GM18498 (cell line): Measurements from ENCODE around the gene CRBN.

ENCODE experiments used
- ATAC-seq: cut with Tn5 transposase; IDR thresholded peaks from one replicate; pipeline ENCODE4 v1.9.1; 2021; ENCODE audit warnings: mild to moderate bottlenecking, moderate library complexity; ENCODE audit not compliant: unreplicated experiment

CRBN gene

DNA sequence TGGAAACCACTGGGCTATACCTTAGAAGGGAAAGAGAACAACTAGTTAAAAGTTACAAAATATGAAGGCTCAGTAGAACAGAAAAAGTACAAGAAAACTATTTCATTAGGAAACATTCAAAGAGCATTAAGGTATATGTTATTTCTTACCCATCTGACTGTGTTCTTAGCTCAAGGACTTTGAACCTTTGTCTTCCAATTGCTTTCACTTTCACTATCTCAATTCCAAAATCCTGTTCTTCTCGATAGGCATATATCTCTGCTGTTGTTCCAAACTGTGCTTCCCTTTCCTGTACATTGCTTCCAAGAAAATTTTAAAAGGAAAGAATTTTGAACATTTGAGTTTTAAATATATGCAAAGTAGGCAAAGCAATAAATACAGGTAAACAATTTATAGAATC lies 6.9 kb downstream of the CRBN start:
- ATAC-seq, result no peak

DNA sequence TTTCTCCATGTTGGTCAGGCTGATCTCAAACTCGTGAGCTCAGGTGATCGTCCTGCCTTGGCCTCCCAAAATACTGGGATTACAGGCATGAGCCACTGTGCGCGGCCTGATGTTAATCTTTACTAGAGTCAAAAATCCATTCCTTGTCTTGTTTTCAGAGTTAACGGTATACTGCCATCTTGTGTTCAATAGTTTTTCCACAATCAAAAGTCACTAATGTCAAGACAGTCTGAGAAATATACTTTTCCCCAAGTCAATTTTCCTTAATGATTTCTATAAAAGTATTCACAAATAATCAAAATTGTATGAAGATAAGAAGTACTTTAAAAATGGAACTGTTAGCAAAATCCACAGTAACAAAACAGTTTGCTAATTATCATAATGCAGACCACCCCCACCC lies 8.5 kb downstream of the CRBN start:
- ATAC-seq, result peak; percentile 52

DNA sequence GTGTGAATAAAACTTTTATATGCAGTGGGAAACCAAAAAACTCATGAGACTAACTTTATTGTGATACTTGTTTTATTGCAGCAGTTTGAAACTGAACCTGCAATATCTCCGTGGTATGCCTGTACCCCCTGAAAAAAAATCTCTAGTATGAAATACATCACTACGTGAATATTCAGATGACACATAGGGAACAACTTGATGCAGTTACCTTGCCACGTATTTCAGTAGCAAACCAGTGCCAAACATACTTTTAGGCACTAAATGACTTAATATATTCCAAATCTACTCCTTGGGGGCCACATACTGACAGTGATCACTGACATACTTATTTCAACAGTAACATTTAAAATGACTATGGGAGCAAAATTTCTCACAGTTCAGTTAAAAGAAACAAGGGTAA lies 13.8 kb downstream of the CRBN start:
- no peak for ATAC-seq

DNA sequence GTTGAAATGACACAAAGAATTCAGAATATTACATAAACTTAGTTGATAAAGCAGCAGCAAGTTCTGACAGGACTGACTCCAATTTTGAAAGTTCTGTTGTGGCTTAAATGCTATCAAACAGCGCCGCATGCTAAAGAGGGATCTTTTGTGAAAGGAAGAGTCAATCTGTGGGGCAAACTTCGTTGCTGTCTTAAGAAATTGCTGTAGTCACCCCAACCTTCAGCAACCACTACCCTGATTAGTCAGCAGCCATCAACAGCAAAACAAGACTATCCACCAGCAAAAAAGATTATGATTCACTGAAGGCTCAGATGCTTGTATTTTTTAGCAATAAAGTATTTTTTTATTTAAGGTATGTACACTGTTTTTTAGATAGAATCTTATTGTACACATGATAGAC lies 14.2 kb downstream of the CRBN start:
- no peak for ATAC-seq

DNA sequence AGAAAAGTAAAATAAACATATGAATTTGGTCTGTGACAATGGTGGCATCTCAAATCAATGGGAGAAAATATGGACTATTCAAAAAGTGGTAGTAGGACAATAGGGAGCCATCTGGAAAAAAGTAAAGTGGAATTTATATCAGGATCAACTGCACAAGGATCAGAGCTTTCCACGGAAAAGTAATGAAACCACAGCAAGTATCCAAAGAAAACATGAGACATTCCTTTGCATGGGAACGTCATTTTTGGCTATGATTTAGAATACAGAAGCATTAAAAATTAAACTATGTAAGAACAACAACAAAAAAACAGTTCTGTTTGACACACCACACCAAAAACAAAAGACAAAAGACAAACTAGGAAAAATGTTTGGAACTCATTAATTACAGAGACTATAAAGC lies 18.7 kb downstream of the CRBN start:
- ATAC-seq, result no peak

DNA sequence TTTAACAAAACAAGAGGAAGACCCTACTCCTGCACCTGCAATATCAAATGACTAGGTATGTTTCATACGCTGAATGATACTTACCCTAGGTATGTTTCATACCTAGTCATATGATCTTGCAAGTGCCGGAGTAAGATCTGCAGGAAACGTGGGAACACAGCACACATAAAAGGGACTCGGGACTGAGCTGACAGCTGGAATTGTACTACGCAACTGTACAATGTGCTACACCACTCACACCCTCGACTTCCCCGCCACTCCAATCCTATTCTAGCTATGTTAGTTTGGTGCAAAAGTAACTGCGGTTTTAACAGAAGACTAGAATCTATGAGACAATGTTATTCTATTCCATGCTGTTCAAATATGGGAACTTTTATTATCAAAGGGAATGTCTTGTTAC lies 22.0 kb downstream of the CRBN start:
- no peak for ATAC-seq

DNA sequence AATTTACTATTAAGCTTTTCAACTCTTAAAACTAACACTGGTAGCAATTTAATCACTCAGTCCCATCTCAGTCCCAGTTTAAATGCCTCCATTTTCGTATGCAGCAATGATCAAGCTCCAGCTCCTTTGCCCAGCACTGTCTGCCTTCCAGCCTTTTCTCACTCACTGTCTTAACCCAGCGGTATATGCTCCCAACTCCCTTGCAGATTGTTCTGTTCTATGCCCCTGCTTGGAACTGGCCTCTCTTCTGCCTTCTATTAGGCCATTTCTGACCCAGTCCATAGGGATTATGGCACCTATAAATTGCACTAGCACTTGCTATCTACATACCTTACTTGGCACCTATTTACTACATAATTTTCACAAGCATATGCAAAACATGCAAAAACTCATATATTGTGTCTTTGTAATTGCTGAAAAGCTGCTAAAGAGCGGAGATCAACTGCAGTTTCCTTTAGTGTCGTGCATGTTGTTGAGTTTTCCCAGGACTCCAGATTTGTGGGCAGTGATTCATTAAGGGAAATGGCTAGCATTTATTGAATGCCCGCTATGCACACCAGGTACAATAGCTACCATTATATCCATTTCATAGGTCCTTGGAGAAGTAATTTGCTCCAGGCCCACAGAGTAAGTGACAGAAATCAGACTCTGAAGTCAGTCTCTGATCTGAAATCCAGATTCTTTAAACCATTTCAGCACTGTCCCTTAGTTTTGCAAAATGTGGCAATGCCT lies 24.4 kb downstream of the CRBN start:
- no peak for ATAC-seq

DNA sequence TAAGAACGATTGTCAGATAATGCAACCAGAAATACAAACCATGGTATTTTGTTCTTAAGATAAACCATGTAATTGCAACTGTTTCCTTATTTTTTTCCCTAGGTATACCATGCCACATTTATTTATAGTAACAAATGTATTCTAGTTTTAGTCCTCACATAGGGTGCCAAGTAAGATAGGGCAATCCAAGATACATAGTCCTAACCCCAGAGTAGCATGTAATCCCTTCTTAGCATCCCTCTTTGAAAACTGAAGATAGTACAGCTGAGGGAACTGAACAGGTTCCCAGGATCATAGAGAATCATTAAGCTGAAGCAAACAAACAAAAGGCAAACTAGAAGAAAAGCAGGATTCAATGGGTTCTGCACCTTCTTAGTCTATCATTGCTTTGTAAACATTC lies 28.0 kb downstream of the CRBN start:
- ATAC-seq, result no peak

DNA sequence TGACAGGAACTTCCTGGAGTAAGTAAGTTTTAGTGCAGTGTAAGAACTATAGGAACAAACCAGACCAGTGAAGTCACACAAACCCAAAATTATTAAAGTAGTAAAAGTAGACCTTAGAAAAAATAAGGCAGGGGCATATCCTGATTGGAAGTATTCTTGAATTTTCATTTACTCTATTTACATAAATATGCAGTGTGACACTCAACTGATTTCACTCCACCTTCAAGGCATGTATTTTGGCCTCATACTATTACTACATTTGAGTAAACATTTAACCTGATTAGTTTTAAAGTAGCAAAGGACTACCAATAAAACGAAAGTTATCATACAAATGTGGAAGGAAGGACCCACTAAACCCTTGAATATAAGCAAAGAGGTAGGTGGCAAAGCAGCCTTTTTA lies 29.9 kb downstream of the CRBN start:
- no peak for ATAC-seq

DNA sequence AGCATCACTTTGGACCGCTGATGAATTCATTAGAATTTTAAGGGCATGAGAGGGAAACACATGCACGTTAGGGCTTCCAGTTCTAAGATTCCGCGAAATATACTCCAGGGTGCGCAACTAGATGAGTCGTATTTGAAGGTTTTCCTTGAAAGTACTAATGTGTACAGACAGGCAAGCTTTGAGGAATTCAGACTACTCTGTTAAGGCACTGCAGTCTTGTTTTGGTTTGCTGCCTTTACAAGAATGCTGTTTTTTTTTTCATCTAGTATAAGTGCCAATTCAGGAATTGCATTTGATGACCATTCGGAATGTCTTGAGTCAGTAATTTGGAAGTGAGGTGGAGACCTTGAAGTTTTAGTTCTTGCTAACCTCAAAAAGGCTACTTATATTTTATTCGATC lies 33.7 kb downstream of the CRBN start:
- no peak for ATAC-seq

DNA sequence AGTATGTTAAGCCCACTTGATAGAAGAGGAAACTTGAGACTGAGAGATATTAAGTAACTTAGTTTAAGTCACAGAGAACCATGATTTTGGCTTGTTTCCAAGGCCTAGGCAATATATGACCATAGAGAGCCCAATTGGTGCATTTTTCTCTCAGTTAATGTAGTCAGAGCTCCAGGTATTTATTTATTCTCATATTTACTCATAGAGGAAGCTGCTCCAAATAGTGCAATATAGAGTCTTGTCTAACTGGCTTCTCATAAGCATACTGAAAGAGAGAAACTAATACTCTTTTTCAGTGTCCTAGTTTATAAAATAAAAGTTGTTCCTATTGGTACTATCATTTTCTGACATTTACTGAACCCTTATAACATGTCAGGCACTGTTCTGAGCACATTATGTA lies 37.6 kb downstream of the CRBN start:
- no peak for ATAC-seq

DNA sequence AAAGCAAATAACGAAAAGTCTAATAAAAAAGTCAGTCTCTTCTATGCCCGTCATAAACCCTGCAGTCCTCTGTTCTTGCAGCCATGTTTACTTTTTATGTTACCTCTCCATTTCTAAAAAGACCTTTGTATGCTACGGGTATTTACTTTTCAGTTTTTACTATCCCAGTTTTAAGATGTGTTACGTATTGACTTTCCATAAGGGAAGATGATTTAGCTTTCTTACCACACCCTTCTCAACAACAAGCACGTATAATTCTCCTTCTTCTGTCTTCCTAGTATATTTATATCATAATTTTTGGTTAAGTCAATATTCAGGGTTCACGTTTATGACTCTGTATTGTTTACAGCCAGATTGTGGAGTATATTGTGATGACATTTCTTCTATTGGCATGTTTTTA lies 42.0 kb downstream of the CRBN start:
- ATAC-seq, result no peak

DNA sequence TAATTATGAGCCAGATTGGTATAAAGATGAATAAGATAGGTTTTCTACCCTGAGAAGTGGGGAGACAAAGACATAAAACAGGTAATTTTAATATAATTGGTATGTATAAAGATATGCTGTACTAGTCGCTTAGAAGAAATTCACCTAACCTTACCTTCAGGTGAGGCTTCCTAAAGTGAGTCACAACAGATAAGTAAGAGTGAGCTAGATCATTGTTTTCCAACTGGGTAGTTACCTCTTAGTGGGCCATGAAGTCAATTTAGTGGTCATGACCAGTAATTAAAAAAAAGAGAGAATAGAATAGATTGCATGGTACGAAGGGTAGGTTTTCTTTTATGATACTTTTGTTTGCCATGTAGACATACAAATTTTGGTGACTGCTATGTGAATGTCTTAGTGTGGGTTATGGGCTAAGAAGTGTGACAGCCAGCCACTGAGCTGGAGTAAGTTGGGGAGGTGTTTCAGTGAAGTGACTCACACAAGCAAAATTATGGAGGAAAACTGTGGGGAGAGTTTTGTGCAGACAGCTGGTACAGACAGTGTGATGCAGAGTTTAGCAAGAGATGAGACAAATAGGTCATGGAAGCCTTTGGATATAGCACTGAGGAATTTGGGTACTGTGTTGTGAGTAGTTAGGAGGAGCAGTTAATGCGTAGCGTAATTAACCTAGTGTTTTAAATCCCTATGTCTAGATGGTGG lies 44.6 kb downstream of the CRBN start:
- no peak for ATAC-seq

DNA sequence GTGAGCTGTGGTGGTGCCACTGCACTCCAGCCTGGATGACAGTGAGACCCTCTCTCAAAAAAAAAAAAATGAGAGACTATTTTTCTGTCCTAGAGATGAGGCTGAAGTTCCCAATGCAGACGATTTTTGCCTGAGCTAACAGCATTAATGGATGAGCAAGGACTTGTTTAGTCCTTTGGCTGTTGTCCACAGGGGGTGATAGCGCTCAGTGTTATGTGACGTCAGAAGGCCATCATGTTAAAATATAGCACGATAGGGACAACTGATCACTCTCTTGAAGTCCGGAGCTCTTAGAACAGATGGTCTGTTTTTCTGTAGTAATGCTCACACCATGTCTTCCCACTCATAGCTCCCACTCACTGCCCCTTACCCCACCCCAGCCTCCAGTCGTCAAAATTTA lies 46.0 kb downstream of the CRBN start:
- ATAC-seq, result no peak

DNA sequence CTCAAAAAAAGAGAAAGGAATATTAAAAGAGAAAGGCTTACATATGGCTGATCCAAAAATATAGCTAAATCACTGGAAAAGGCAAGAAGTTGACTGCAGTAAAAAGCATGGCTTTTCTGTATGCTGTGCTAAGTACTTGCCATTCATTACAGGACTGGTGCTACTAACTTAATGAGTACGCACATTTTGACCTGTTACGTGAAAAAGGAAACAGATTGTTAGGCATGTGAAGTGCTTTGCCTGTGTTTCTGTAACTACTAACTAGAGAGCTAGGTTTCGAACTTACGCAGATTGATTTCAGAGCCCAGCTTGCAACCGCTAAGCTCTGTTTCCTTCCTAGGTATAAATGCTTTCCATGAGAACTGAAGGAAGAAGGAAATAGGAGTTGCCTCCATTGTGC lies 49.9 kb downstream of the CRBN start:
- ATAC-seq, result no peak

DNA sequence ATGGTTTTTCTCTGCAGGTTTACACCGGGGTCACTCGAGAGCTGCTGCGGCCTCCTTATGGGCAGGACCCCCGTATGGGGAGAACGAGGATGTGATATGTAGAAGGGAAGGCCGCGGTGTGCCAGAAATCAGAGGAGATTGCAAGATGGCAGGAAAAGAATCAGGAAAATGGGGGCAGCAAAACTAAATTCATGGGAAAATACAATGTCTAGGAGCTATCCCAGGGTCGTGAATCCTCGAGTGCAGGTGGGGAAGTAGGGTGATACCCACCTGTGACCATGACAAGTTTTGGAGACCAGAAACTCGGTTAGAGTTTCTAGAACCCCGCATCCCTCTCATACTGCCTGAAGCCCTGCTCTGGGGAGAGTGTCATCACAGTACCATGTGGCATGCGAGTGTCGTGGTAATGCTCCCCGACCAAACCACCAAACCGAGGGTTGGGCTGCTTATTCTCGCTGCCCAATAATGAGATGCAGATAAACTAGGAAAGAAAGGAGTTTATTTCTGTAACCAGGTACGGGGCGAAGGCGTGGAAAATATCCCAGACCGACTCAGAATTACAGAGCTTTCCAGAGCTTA lies 52.0 kb downstream of the CRBN start:
- ATAC-seq, result peak; percentile 29

DNA sequence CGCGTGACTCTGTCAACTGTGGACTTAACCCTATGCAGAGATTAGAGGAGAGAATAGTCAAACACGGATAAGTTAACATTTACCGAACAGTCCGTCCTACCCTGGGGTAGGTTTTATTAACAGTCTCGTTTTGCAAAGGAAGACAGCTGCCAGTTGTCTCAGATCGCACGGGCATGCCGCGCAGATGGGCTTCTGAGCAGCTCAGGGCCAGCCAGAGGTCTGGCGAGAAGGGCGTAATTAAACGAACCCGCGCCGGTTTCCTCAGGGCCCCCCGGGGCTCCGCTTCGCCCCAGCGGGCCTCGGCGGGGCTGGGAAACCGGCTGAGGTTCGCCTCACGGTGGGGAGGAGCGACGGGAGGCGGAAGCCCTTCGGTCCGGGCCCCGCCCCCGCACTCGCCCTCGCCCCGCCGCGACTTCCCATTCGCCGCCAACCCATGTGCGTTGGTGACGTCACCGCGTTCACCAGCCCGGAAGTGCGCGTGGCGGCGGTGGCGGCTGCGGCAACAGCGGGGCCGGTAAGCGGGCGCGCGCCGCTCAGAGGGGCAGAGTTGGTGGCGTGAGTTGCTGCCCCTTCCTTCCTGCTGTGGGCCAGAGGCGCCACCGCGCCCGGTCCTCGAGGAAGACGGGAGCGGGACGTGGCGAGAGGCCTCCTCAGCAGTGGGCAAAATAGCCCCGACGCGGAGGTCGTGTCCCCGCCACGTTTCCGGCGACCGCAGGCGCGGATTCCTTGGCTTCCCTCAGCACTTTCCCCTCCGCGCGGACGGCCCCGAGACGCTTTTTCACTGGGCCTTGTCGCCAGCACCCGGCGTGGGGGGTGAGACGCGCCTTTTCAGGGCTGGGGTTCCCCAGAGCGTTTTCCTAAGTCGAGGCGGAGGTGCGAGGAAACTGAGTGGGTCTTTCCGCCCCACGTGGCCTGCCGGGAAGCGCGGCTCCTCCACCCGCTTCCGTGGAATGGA lies 52.7 kb downstream of the CRBN start, which contains the start of gene TRNT1:
Gene TRNT1, plus strand, starts transcription at position 464 of the 955 bp plus-strand sequence. CDS start 2,101 bp downstream, outside the sequence.
- ATAC-seq, result peak; percentile 97

DNA sequence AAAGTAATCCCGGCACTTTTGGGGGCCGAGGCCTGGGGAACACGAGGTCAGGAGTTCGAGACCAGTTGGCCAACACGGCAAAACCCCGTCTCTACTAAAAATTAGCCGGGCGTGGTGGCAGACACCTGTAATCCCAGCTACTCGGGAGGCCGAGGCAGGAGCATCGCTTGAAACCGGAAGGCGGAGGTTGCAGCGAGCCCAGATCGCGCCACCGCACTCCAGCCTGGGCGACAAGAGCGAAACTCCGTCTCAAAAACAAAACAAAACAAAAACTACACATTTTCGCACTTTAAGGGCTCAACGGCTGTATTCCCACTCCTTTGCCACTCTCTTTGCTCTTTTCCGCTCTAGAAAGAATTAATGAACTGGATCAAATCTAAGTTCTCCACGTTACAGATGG lies 53.5 kb downstream of the CRBN start:
- ATAC-seq, result no peak

DNA sequence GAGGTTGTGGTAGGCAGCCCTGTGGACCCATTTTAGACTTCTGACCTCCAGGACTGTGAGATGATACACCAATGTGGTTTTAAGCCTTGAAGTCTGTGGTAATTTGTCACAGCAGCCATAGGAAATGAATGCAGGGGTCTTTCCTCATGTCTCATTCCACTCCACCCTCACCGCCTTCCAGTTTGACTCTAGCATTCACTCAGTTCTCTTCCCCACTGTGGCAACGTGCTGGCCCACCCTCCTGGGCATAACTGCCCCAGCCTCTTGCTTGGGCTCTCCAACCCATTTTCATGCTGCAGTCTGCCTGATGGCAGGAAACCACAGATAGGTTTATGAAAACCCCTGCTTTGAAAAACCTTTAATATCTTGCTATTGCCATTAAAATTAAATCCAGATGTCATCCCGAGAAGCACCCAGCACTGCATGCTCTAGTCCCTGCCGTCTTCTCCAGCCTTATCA lies 60.1 kb downstream of the CRBN start:
- ATAC-seq, result no peak

DNA sequence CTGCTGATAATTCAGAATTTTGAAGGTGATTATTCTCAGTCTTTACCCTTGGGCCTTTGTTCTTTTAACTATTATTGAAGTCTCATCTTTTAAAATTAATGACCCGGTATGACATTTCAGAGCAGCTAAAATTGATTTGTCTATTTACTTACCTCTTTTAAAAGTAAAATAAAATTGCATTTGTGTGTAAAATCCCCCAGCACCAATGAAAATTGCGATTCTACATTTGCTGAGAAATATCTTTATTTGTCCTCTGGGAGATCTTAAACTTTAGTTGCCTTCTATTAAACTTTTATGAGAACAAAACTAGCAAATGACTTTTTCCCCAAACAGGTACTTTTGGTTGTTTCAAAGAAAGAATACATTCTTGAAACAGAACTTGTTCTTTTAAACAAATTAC lies 61.8 kb downstream of the CRBN start:
- no peak for ATAC-seq
